K562 (cell line): ENCODE data around the gene TMEM107. TPM values are rescaled to one million over a fixed set of nuclear protein-coding genes. Genes with fewer than 3 reads are reported as not detected.
A peak's percentile ranks its signal among the peaks of the same experiment; 100 is the strongest.

ENCODE experiments used
- ATAC-seq: fragments of 200-7000 bp; cut with Tn5 transposase; 3 replicates; pipeline ENCODE4 v1.9.1; 2020; ENCODE audit warnings: moderate library complexity
- BruUV-seq: library from RNA; stranded (reverse); fragments of 400-500 nt; replicated peaks from 2 replicates; lab custom pipeline; 2021; lab: Mats Ljungman, UMichigan
- CTCF ChIA-PET: fragments of 300-600 bp; formaldehyde crosslinking; extraction: SDS; loops from one replicate; lab custom pipeline; 2021; ENCODE audit warnings: low intra/inter-chr PET ratio; lab: Yijun Ruan, JAX
- POLR2A ChIA-PET: fragments of 300-600, 350-650 bp; sonication (Branson Sonifier 250); formaldehyde crosslinking; extraction: SDS; loops from one replicate; lab custom pipeline; 2021; ENCODE audit warnings: antibody characterized with exemption, inconsistent platforms; lab: Yijun Ruan, JAX
- DNase-seq, 4 experiments: peaks; one replicate each; pipeline versions ENCODE4 v3.0.0 to v3.0.0-alpha.2; 2011 to 2018; ENCODE audit warnings: low spot score in 3 of 4, mixed read lengths in 3 of 4; ENCODE audit errors: extremely low read depth in 1 of 4
- FAIRE-seq: peaks from 2 replicates; lab custom pipeline; 2011; peaks lifted over from hg19 to GRCh38; lab: Jason Lieb, UNC
- H2AFZ ChIP-seq: 2 replicates; pipeline ENCODE4 v1.6.0; 2011; ENCODE audit warnings: low read depth, low read length, control low read depth, inconsistent platforms
- H3K27ac ChIP-seq: fragments of 200-600 bp; 3 replicates; pipeline ENCODE4 v1.8.0; 2011; ENCODE audit warnings: low read depth, mild to moderate bottlenecking, control low read depth, inconsistent platforms, low read length, moderate library complexity, mixed read lengths; ENCODE audit errors: extremely low read depth
- H3K27me3 ChIP-seq, 2 experiments: fragments of 300-600 bp in 1 of 2; 2 replicates in 1 of 2; 3 replicates in 1 of 2; pipeline versions ENCODE4 v1.6.0 to v1.8.0; 2011; ENCODE audit warnings: inconsistent platforms in 2 of 2, low read length in 2 of 2, mild to moderate bottlenecking in 1 of 2, mixed read lengths in 1 of 2, moderate library complexity in 1 of 2; ENCODE audit not compliant: control insufficient read depth in 2 of 2, insufficient read depth in 2 of 2
- H3K36me3 ChIP-seq: fragments of 300-600 bp; 3 replicates; pipeline ENCODE4 v1.8.0; 2011; ENCODE audit warnings: mild to moderate bottlenecking, low read length, inconsistent platforms; ENCODE audit not compliant: control insufficient read depth, insufficient read depth
- H3K4me1 ChIP-seq, 2 experiments: fragments of 200-600 bp in 1 of 2; replicated peaks in 1 of 2; 2 replicates in 1 of 2; 3 replicates in 1 of 2; pipeline versions ENCODE4 v1.5.1 to v1.8.0; 2011; ENCODE audit warnings: inconsistent platforms in 2 of 2, low read length in 2 of 2, mild to moderate bottlenecking in 1 of 2, mixed read lengths in 1 of 2, moderate library complexity in 1 of 2; ENCODE audit not compliant: control insufficient read depth in 2 of 2, insufficient read depth in 2 of 2
- H3K4me2 ChIP-seq: 2 replicates; pipeline ENCODE4 v1.6.1; 2011; ENCODE audit warnings: low read length, control low read depth, inconsistent platforms, mixed read lengths; ENCODE audit not compliant: insufficient read depth
- H3K4me3 ChIP-seq: fragments of 200-600 bp; sonication (generic), shearing (Covaris generic); 2 replicates; pipeline ENCODE4 v1.5.1; 2016; ENCODE audit warnings: control low read depth, inconsistent platforms
- H3K79me2 ChIP-seq: fragments of 200-600 bp; 3 replicates; pipeline ENCODE4 v1.8.0; 2011; ENCODE audit warnings: low read length, inconsistent platforms; ENCODE audit not compliant: control insufficient read depth, insufficient read depth
- H3K9ac ChIP-seq, 2 experiments: 2 replicates each; pipeline versions ENCODE4 v1.6.0 to v1.6.1; 2011; ENCODE audit warnings: low read depth in 2 of 2, low read length in 2 of 2, control low read depth in 1 of 2, inconsistent platforms in 1 of 2, mild to moderate bottlenecking in 1 of 2, mixed read lengths in 1 of 2; ENCODE audit not compliant: insufficient read depth in 1 of 2
- H3K9me1 ChIP-seq: one replicate; pipeline ENCODE4 v1.6.0; 2011; ENCODE audit warnings: inconsistent platforms, mild to moderate bottlenecking, low read length, moderate library complexity; ENCODE audit not compliant: control insufficient read depth, insufficient read depth
- H3K9me3 ChIP-seq: replicated peaks from 2 replicates; pipeline ENCODE4 v1.5.1; 2011; ENCODE audit warnings: low read depth, low read length, inconsistent platforms; ENCODE audit not compliant: control insufficient read depth, insufficient read depth
- H4K20me1 ChIP-seq: replicated peaks from 2 replicates; pipeline ENCODE4 v1.6.1; 2011; ENCODE audit warnings: low read length, inconsistent platforms, mixed read lengths; ENCODE audit not compliant: control insufficient read depth, insufficient read depth
- FOSL1 ChIP-seq: fragments of 200-800 bp; sonication (Bioruptor generic); conservative IDR thresholded peaks from 2 replicates; pipeline ENCODE4 v1.6.1; 2016; ENCODE audit warnings: missing genetic modification characterization, missing compliant biosample characterization
- FOXK2 ChIP-seq, 2 experiments: fragments of 450-650 bp; IDR thresholded peaks in 1 of 2; conservative IDR thresholded peaks in 1 of 2; 2 replicates each; pipeline ENCODE4 v1.6.1; 2016; ENCODE audit warnings: low read depth in 2 of 2, mild to moderate bottlenecking in 1 of 2
- SLC30A9 ChIP-seq: fragments of 250-450 bp; sonication (Bioruptor Pico); IDR thresholded peaks from 2 replicates; pipeline ENCODE4 v1.8.0; 2022; ENCODE audit warnings: mild to moderate bottlenecking, moderate library complexity
- SP2 ChIP-seq: IDR thresholded peaks from 2 replicates; pipeline ENCODE4 v1.6.1; 2011; ENCODE audit warnings: mild to moderate bottlenecking, low read depth, low read length, moderate library complexity; ENCODE audit not compliant: poor library complexity, severe bottlenecking; ENCODE audit errors: extremely low read depth
- TEAD1 ChIP-seq, 2 experiments: fragments of 450-650 bp in 1 of 2; sonication (generic) in 1 of 2; formaldehyde crosslinking; IDR thresholded peaks; 2 replicates each; pipeline versions ENCODE4 v1.4.0 to v1.8.0; 2020 to 2022; ENCODE audit warnings: mild to moderate bottlenecking in 2 of 2, missing genetic modification reagents in 1 of 2
- ZFP1 ChIP-seq: fragments of 450-650 bp; formaldehyde crosslinking; IDR thresholded peaks from 2 replicates; pipeline ENCODE4 v1.4.0; 2020; ENCODE audit warnings: mild to moderate bottlenecking, mixed read lengths
- ZNF140 ChIP-seq: fragments of 250-450 bp; sonication (Bioruptor Pico); IDR thresholded peaks from 2 replicates; pipeline ENCODE4 v1.8.0; 2021; ENCODE audit warnings: moderate library complexity, mild to moderate bottlenecking, inconsistent platforms
- ZNF3 ChIP-seq: fragments of 250-450 bp; sonication (Bioruptor Pico); IDR thresholded peaks from 2 replicates; pipeline ENCODE4 v1.5.0; 2021; ENCODE audit warnings: mild to moderate bottlenecking, moderate library complexity
- WGBS: fragments of 100-300 bp; shearing (Covaris generic); methylation state at CpG from one replicate; pipeline ENCODE4 v1.1.6; 2016; ENCODE audit warnings: low coverage, mixed read lengths; ENCODE audit not compliant: insufficient coverage; ENCODE audit errors: missing lambda C conversion rate; 5-methylcytosine and 5-hydroxymethylcytosine counted together
- in situ Hi-C: fragments of 300-500 bp; cut with MboI; formaldehyde crosslinking; loops from 4 replicates; pipeline ENCODE4 v1.15.0; 2018; ENCODE audit warnings: inconsistent platforms, mixed read lengths
- intact Hi-C: fragments of 100-400 bp; cut with micrococcal nuclease; formaldehyde crosslinking; loops from 2 replicates; pipeline ENCODE4 v1.14.2; 2022
- polyA plus RNA-seq, 8 experiments: library from polyadenylated mRNA; depleted of rRNA in 4 of 8; stranded (reverse) in 5 of 8; unstranded in 3 of 8; fragments of >200 nt; fragmentation: Nextera tagmentation in 2 of 8; fragmentation: Illumina TruSeq in 1 of 8; extraction: Ambion mirVana in 2 of 8; extraction: Trizol in 1 of 8; gene quantifications; 2 replicates each; pipeline versions ENCODE4 v1.2.1 to v1.2.3, GENCODE V29; 2011 to 2014; ENCODE audit warnings: inconsistent platforms in 1 of 8, missing spikeins in 1 of 8
- total RNA-seq, 7 experiments: library from RNA; depleted of rRNA in 6 of 7; stranded (reverse); fragments of >200 nt in 6 of 7; fragmentation: Illumina TruSeq in 2 of 7; extraction: Trizol in 2 of 7; gene quantifications; 2 replicates each; pipeline versions ENCODE4 v1.2.1 to v1.2.3, GENCODE V29; 2011 to 2021; ENCODE audit warnings: low replicate concordance in 1 of 7

TMEM107 gene
- total and polyA plus RNA-seq, 9 of the 15 experiments (the other 6 are each of a cell fraction or from before 2014, with no cell fraction given), result 7.1 to 26.2 (median 16.9) TPM

- no peak for DNase-seq
- Histone ChIP-seq H3K27me3 (no peaks in the 10 kb centered on the region), H3K9me1 (peaks cover 5% of the 10 kb centered on the region), H3K9ac (no peak overlapping the region), H3K27ac (no peak overlapping the region), H3K4me1 (peaks cover 42 to 66% of the 10 kb centered on the region in 2 experiments), H4K20me1 (0 out of 2 replicates have a peak, but pooled peaks cover 12% of the 10 kb centered on the region)
- POLR2A ChIA-PET, result interaction anchor here (1.3 to 8.6 kb wide), 2 partner anchors 12 to 39 kb away, joined by 4 to 105 read pairs; no protein-coding TSS in a partner anchor
- in situ Hi-C loops, result no loop called here
- intact Hi-C loops, result no loop called here
- no peak for FAIRE-seq
- TF ChIP-seq FOSL1 (tag), result no peak
- TF ChIP-seq ZNF3 (CRISPR knock-in tag), result no peak
- TF ChIP-seq SLC30A9 (CRISPR knock-in tag), result no peak
- TF ChIP-seq ZNF140, result no peak
- no peak for TF ChIP-seq ZFP1 (CRISPR knock-in tag)
- no peak for TF ChIP-seq SP2
- TF ChIP-seq TEAD1 (CRISPR knock-in tag; IDR thresholded peaks at IDR 0.05), result no peak
- no peak for TF ChIP-seq FOXK2 (conservative IDR thresholded peaks at IDR 0.05 in 1 of 2, IDR thresholded peaks at IDR 0.05 in 1 of 2; ENCODE audit: low read depth in 2 of 2)
- TF ChIP-seq, all 486 proteins: peak for 0
- 72% methylated on average over 3 of the region's 4 CpGs for WGBS
- peaks cover 29% of the 10 kb centered on the region; the same call in 2 of the 3 replicates for H3K36me3 ChIP-seq
- peaks cover 45% of the 10 kb centered on the region for H3K79me2 ChIP-seq
- no peaks in the 10 kb centered on the region for H3K9me3 ChIP-seq
- TSS peak; percentile 8 for BruUV-seq
- no peak overlapping the region for H3K4me3 ChIP-seq
- peak overlapping the region; percentile 21; the same call in 1 of the 2 replicates for H3K4me2 ChIP-seq
- H2AFZ ChIP-seq, result no peak overlapping the region
- CTCF ChIA-PET, result interaction anchor here (0.6 kb wide), 1 partner anchor 26 kb away, joined by 4 read pairs; no protein-coding TSS in a partner anchor
- ATAC-seq, result no peak
These were observed 16.5 kb downstream of the TMEM107 start for GRCh38 chr17:8159459-8160223.
